ENCODE data around the gene CMTM4.

DNA sequence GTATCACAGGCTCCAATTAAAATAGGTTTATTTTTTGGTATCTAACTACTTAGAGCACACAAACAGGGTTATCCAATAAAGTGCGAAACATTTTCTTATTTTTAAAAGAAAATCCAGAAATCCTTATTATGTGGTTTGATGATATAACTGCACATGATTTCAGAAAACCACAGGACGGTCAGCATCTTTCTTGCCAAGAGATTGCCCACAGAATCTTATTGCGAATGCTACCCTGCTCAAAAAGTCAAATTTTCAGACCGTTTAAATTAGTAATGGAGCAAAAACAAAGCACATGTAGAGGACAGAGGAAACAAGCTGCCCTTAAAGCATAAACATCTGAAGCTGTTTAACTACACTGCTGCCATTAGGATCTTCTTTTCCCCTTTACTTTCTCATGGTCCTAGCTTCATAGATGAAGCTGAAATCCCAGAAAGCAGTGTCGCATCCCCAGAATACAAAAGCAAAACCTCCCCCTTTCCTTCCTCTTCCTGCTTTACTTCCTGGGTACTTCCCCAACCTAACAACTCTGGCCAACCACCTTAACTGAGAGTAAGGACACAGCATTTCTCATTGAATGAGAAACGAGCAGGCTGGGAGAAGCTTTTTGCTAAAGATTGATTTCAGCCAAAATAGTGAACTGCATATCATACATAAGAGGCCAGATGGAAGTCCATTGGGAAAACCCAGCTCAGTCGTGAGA lies 43.7 kb downstream of the CMTM4 start:
- TF ChIP-seq EP300 (IDR thresholded peaks at IDR 0.05; ENCODE audit: borderline replicate concordance) (no peak), RAD21 (IDR thresholded peaks at IDR 0.05; ENCODE audit: low read depth) (no peak), CREB1 (IDR thresholded peaks at IDR 0.05; ENCODE audit: low read depth) (no peak), MAX (IDR thresholded peaks at IDR 0.05) (no peak), FOXM1 (IDR thresholded peaks at IDR 0.05; ENCODE audit: borderline replicate concordance, low read depth) (no peak), YY1 (IDR thresholded peaks at IDR 0.05; ENCODE audit: low read depth) (no peak), CEBPB (IDR thresholded peaks at IDR 0.05) (no peak)
- TF ChIP-seq, protein P1, sequence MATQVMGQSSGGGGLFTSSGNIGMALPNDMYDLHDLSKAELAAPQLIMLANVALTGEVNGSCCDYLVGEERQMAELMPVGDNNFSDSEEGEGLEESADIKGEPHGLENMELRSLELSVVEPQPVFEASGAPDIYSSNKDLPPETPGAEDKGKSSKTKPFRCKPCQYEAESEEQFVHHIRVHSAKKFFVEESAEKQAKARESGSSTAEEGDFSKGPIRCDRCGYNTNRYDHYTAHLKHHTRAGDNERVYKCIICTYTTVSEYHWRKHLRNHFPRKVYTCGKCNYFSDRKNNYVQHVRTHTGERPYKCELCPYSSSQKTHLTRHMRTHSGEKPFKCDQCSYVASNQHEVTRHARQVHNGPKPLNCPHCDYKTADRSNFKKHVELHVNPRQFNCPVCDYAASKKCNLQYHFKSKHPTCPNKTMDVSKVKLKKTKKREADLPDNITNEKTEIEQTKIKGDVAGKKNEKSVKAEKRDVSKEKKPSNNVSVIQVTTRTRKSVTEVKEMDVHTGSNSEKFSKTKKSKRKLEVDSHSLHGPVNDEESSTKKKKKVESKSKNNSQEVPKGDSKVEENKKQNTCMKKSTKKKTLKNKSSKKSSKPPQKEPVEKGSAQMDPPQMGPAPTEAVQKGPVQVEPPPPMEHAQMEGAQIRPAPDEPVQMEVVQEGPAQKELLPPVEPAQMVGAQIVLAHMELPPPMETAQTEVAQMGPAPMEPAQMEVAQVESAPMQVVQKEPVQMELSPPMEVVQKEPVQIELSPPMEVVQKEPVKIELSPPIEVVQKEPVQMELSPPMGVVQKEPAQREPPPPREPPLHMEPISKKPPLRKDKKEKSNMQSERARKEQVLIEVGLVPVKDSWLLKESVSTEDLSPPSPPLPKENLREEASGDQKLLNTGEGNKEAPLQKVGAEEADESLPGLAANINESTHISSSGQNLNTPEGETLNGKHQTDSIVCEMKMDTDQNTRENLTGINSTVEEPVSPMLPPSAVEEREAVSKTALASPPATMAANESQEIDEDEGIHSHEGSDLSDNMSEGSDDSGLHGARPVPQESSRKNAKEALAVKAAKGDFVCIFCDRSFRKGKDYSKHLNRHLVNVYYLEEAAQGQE (IDR thresholded peaks at IDR 0.05; ENCODE audit: low read depth) = no peak

Measured in Ishikawa (cell line).